GM06990 (cell line): Measurements from ENCODE around the gene MAGEB17.

Source experiments
- DNase-seq: peaks from one replicate; pipeline ENCODE4 v3.0.0-alpha.2; 2011; ENCODE audit not compliant: insufficient read length; ENCODE audit errors: extremely low read depth
- H3K27me3 ChIP-seq: replicated peaks from 2 replicates; pipeline ENCODE4 v1.6.0; 2011; ENCODE audit warnings: low read length; ENCODE audit not compliant: control insufficient read depth, insufficient read depth
- H3K36me3 ChIP-seq: 2 replicates; pipeline ENCODE4 v1.5.1; 2011; ENCODE audit warnings: low read length; ENCODE audit not compliant: control insufficient read depth, insufficient read depth
- H3K4me3 ChIP-seq: replicated peaks from 2 replicates; pipeline ENCODE4 v1.5.1; 2011; ENCODE audit warnings: low read depth, mild to moderate bottlenecking, control low read depth, low read length
- TF ChIP-seq, protein P1 (sequence below): IDR thresholded peaks from 2 replicates; pipeline ENCODE4 v1.5.1; 2011; ENCODE audit warnings: low read length, control low read depth, mild to moderate bottlenecking, inconsistent platforms; ENCODE audit not compliant: insufficient read depth, poor library complexity, severe bottlenecking

MAGEB17 gene

DNA sequence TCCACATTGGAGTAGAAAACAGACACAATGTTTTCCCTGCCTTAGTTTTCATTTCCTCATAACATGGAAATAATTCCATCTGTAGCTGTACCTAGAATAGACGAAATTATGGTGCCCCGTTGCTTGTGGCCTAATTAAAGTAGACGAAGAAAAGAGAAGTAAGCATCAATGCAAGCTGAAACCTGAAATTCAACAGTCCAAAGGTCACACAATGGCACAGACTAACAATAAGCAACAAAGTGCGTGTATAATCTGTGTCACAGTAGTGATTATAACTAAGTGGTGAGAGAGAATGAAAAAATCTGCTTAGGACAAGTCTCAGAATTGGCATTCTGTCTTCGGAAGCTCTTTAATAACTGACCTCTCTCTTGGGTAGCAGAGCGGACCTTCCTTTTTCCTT lies 24.3 kb downstream of the MAGEB17 start:
- no peak for DNase-seq
- no peaks in the 10 kb centered on the region for H3K36me3 ChIP-seq
- H3K4me3 ChIP-seq, result no peak overlapping the region
- no peaks in the 10 kb centered on the region for H3K27me3 ChIP-seq
- TF ChIP-seq, protein P1, sequence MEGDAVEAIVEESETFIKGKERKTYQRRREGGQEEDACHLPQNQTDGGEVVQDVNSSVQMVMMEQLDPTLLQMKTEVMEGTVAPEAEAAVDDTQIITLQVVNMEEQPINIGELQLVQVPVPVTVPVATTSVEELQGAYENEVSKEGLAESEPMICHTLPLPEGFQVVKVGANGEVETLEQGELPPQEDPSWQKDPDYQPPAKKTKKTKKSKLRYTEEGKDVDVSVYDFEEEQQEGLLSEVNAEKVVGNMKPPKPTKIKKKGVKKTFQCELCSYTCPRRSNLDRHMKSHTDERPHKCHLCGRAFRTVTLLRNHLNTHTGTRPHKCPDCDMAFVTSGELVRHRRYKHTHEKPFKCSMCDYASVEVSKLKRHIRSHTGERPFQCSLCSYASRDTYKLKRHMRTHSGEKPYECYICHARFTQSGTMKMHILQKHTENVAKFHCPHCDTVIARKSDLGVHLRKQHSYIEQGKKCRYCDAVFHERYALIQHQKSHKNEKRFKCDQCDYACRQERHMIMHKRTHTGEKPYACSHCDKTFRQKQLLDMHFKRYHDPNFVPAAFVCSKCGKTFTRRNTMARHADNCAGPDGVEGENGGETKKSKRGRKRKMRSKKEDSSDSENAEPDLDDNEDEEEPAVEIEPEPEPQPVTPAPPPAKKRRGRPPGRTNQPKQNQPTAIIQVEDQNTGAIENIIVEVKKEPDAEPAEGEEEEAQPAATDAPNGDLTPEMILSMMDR, result no peak

DNA sequence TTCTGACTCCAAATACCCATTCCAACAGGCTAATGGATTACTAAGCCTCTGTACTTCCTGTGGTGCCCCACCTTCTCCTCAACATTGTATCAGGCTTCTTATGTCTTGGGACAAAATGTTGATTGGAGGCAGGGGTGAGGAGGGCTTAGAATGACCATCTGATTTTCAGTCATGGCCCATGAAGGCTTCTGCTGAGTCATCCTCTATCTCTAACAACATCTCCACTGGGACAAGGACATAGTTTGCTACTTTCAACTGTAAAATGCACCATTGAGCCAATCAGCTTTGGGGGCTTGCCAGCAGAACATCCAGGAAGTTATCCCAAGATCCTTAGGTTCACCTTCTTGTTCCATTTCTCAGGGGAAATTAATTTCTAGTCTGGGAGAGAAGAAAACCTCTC lies 29.5 kb downstream of the MAGEB17 start:
- Histone ChIP-seq H3K27me3 (no peaks in the 10 kb centered on the region), H3K36me3 (no peaks in the 10 kb centered on the region), H3K4me3 (no peak overlapping the region)
- no peak for DNase-seq
- TF ChIP-seq, protein P1, result no peak

DNA sequence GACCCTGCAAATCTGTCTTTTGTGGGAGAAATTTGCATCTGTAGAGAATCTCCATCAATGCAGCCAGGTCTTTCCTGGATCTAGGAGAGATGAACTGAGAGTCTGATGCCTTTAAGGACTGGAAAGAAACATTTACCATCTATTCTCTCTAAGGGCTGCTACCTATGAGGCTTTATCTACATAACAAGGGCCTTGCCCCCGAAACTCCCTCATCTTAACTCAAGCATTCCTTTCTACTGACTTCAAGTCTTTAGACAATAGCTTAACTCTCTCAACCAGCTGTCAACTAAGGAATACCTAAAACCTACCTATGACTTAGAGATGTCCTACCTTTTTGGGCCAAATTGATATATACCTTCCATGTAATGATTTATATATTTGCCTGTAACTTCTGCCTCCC lies 32.1 kb downstream of the MAGEB17 start:
- no peaks in the 10 kb centered on the region for H3K27me3 ChIP-seq
- TF ChIP-seq, protein P1, result no peak
- no peak for DNase-seq
- H3K4me3 ChIP-seq, result no peak overlapping the region
- H3K36me3 ChIP-seq, result no peaks in the 10 kb centered on the region

DNA sequence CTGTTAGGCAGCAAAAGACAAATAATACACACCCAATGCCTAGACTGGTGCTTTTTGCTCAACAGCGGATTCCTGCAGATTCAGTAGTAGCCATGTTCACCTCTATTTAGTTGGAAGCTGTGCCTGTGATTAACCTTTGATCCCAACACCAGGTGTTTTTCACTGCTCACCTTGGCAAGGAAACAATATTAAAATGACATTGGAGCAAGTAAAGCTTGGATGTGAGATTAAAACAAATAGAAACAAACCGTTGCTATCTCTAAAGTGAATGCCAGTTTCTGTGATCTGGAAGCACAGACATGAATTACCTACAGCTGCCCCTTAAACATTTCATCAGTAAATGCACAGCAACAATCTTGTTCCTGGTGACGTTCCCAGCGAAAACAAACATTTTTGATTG lies 35.7 kb downstream of the MAGEB17 start:
- Histone ChIP-seq H3K27me3 (no peaks in the 10 kb centered on the region), H3K36me3 (no peaks in the 10 kb centered on the region), H3K4me3 (no peak overlapping the region)
- TF ChIP-seq, protein P1, result no peak
- DNase-seq, result no peak

DNA sequence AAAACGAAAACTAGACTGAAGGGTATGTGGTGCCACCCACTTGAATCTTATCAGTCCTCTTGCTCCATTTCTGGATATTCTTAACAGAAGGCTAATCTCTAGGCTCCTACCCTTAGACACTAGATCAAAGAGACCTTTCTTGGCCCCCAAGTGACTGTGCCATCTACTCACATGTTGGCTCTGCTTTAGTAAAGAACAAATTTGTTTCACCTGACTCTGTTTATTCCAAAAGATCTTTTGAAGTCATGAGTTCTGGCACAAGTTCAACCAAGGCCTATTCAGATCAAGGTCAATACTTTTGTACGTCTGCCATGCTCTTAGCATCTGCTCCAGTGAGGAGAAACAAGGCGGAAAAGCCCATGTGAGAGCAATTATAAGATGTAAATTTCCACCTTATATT lies 37.3 kb downstream of the MAGEB17 start:
- Histone ChIP-seq H3K36me3 (no peaks in the 10 kb centered on the region), H3K27me3 (no peaks in the 10 kb centered on the region), H3K4me3 (no peak overlapping the region)
- TF ChIP-seq, protein P1, result no peak
- DNase-seq, result no peak

DNA sequence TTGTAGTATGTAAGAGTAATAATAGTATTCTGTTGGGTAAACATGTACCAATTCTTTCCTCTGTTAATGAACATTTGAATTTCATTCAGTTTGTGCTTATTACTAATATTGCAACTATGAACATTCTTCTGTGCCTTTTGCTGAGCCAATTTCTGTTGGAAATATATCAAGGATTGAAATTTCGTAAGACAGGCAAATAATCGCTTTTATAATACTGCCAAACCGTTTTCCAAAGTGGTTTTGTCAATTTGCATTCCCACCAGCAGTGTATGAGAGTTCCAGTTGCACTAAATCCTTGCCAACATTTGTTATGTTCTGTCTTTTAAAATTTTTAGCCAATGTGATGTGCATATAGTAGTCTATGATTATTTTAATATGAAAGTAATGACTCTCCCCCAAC lies 38.6 kb downstream of the MAGEB17 start:
- Histone ChIP-seq H3K27me3 (no peaks in the 10 kb centered on the region), H3K36me3 (no peaks in the 10 kb centered on the region), H3K4me3 (no peak overlapping the region)
- TF ChIP-seq, protein P1, result no peak
- DNase-seq, result no peak
